NOMO-1 treated with DMSO at 0.1 percent for 48 hours (cell line): Measurements from ENCODE around the gene HOXB4.

Experiments used
- DNase-seq: peaks from one replicate; lab custom pipeline; 2025; ENCODE audit not compliant: unreplicated experiment; lab: John Stamatoyannopoulos, UW

HOXB4 gene

DNA sequence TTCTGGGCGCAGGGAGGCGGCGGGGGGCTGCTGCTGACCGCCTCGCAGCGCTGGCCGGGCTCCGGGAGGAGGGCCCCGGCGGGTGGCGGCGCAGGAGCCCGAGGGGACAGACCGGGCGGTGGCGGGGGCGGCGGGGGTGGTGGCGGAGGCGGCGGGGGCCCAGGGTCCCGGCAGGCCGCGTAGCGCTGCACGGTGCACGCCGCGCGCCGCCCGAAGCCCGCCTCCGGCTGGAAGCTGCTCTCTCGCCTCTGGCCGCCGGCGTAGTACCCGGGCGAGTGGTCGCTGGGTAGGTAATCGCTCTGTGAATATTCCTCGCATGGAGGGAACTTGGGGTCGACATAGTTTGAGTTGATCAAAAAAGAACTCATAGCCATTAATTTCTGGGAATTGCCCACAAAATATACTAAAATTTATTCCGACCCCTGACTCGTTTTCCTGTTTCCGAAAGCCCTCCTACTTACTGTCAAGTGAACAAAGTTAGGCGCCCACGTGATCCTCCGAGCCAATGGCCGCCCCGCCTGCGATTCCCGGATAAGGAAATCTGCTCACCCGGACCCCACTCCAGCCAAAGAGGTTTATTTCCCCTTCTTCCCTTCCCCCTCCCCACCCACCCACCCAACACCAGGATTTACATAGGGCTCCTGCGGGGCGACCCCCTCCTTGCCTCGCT lies at the start of gene HOXB4:
HOXB4 (minus strand) TSS at position 405 of the 670 bp plus-strand sequence; CDS start at position 374, 31 bp downstream.
- DNase-seq: peak; percentile 39

DNA sequence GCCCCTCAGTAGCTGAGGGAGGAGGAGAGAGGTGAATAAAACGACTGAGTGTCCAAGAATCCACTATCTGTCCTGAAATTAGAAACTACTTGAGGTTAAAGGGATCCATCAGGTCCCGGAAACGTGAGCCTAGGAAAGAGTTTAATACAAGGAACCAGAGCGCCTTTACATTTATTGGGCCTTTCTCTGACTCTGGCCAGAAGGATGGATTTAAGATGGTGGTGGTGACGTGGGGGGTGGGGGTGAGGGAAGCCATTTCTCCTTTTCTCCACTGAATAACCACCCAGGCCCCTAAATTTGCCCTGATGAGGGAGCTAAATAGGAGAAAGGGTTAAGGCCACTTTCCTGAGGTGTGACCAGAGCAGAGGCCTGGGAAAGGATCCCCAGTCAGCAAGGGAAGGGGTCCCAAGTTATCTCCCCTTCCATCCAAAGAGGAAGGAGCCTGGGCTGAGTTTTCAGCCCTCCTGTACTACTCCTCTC lies 49.0 kb upstream of the HOXB4 start:
- DNase-seq: no peak

DNA sequence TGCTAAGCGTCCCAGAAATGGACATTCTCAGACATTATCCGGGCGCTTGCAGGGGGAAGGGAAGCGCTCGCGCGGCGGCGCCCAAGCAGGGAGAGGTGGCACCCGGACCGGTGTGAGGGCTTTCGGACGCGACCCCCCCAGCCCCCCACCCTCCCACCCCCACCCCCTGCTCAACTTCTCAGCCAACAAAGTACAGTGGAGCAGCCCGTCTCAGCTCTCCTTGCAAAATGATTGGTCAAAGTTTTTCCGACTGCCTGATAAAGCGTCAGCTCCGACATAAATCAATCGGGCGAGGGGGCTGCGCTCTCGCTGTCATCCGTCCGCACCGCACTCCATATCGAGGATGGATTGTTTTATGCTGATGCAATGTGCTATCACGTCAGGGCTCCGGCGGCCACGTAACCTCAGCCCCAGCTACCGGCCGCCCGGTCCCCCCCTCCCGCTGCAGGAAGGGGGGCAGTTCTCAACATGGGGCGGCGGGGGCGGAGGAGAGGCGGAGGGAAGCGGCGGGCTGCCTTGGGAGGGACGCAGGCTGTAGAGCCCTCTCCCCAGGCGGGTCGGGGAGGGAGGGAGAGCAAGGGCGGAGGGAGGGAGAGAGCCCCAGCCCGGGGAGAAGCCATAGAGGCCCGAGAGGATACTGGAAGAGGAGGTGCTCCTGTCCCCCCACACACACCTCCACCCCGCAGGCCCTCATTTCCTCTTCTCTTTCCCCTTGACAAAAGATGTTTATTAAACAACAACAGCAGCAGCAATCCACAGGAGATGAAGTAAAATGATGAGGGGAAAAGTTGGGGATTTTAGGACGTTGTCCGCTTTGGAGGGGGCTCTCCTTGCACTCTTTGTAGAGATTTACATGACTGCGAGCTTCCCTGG lies 48.3 kb upstream of the HOXB4 start, which contains the start of gene HOXB9:
HOXB9 (minus strand) TSS at position 114 of the 873 bp plus-strand sequence; CDS start at position 25, 89 bp downstream.
- no peak for DNase-seq

DNA sequence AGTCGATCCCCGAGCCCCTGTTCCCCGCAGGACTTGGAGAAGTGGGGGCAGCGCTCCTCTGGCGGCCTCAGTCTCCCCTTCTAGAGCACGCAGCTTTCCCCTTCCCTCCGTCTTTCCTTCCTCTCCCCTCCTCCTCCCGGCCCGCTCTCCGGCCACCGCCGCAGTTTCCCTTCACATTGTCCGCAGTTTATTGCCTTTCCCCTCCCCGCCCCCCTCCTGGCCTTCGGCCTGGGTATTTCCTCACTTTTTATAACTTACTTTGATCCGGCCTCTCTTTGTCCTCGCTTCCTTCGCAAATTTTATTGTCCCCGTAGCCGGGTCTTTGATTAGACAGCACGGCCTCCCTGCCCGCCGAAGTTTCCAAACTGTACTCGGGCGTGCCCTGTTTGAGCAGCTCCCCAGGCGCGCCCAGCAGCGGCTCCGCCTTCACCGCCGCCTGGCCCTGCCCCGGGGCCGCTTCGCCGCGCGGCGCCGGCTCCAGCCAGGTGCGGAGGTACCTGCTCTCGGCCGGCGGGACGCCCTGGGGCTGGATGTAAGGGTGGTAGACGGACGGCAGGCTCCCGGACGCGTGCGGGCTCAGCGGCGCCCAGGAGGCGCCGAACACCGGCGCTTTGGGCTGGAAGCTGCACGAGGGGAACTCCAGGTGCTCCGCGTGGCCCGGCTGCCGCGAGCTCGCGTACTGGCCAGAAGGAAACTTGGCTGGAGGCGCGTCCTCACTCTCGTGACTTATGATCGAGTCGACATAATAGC lies 47.5 kb upstream of the HOXB4 start:
- DNase-seq: peak; percentile 17

DNA sequence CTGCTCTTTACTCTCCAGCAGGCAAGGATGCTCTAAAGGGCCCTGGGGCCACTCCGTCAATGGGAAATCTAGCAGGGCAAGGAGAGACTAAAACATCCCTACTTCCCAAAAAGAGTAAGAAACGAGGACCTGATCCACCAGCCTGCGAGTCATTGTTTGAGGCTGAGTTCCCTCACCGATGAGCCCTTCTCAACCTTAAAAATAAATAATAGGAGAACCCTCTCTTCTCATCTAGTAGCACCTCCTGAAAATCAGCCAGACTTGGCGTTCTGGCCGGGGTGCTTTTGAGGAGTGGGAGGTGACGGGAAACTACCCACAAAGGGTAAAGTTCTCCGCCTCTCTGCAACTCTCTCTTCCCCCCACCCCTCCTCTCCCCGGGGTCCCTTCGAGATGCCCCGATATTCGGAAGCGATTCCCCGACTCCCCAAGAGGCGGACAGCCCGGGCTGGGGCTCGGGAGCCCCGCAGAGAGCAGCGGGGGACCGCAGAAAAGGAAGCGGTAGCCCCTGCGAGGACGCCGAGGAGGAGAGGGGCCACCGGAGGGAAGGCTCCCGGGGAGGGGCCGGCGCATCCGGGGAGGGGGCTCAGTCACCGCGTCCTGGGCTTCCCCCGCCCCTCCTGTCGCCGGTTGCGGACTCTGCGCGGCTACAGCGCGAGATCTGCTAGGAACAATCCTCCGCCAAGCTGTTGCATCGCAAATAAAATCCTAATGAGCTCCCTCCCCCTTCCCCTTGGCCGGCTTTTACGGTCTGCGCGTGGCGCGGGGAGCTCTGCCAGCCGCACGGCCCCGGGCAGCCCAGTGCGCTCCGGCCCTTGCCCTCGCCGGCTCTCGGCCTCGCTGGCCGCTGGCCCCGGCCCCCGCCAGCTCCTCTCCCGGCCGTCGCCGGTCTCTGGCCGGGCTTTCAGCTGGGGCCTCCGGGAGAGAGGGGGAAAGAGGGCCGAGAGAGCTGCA lies 46.7 kb upstream of the HOXB4 start:
- no peak for DNase-seq

DNA sequence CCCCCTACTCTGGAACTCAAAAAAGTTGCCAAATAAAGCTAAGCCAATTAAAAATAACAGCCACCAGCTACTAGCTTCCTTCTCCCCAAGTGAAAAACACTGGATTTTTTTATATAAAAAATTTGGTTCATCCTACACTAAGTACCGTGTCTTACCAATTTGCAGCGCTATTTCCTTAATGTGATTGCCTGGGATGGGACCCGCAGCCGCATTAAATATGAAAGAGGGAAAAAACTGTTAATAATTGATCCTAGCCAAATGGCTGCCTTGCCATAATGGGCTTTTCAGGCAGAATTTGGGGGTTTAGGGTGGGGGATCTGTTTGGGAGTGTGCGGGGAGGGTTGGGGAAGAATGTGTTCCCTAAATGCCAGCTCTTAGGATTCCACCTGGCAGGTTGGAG lies 46.0 kb upstream of the HOXB4 start:
- no peak for DNase-seq

DNA sequence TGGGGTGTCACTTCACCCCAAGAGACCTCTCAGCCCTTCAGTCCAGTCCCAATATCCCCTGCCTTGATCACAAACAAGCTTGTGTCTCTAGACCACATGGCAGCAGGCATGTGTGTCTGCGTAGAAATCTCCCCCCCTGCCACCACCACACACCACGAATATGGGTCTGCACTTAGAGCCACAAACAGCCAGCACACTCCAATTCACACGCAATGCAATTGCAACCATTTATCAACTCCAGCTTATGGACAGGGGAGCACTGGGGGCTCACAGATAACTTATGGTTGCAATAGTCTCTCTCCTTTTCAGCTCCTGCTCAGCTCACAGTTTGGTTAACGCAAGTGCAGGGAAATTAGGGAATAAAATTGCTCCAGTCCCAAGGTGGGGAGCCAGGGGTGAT lies 45.4 kb upstream of the HOXB4 start:
- no peak for DNase-seq

DNA sequence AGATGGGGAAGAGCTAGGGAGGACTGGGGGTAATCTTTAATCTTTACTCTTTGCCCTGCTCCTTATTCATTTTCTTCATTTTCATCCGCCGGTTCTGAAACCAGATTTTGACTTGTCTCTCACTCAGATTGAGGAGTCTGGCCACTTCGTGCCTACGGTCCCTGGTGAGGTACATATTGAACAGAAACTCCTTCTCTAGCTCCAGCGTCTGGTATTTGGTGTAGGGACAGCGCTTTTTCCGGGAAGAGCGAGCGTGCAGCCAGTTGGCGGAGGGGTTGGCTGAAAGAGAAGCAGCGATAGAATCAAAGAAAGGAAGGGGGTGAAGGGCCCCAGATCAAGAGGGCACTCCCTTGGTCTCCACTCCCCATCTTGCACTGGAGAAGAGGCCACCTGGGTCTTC lies 44.7 kb upstream of the HOXB4 start:
- DNase-seq: no peak

DNA sequence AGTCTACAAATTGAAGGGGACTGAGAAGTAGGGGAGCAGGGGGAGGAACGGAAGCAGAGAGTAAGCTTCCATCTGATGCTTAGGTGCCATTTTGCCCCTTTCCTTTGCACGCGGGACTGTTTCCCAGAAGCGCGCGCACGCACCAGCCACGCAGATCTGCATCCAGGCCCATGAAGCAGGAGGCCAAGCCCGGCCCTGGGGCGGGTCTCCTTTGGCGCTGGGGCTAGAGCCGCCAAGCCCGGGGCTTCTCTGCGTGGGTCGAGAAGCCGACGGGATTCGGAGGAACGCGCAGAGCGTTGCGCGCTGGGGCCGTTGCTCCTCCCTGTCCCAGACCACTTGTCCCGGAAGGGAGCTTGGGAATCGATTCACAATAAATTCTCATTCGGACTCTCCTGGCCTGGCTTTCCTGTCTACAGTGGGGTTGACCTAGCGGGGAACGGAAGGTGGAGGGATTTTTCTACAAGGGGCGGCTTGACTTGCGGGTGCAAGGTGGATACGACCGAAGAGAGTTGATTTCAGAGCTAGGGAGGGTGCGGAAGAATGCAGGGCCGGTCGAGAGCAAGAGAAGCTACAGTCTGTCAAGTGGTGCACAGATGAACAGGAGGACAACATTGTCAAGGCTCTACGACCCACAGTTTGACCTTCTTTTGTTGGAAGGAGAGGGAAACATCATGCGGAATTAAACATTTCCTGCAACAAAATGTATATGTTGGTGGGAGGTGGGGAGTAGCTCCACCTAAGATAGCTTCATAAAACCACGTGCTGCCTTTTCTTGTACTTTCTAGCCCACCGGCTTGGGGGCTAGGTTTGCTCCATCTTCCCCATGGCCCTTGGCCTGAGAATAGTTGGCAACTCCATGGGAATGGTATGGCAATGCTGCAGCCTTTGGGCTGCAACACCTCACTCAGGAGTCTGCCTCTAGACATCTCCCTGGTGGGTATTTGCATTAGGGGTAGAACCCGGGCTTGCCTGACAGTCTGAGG lies 43.6 kb upstream of the HOXB4 start:
- DNase-seq: no peak

DNA sequence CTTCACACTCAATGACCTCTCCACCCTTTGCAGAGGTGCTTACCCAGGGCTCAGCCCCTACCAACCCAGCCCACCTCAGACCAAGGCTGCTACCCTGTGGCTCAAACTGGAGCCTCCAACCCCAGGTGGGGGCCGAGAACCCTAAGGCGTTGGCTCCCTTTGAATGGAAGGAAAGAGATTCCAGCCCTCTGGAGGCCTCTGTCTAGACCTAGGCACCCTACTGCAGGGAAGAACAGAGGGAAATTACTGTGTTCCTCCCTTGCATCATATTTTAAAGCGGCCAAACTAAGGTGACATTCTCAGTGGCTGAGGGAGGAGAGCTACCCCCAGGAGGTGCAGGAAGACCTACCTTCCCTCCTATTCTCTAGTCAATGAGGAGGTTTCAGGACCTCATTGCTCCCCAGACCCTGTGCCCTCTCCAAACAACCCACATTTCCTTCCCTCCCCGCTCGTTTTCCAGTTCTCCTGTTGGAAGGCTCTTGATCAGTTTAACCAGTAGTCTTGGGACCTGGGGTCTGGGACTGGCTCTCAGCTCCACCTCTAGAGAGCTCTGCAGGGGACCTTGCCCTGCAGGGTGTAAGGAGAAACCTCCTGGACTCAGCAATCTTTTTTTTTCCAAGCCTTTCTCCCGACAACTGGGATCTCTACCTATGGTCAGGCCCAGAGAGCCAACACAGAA lies 42.5 kb upstream of the HOXB4 start:
- no peak for DNase-seq

DNA sequence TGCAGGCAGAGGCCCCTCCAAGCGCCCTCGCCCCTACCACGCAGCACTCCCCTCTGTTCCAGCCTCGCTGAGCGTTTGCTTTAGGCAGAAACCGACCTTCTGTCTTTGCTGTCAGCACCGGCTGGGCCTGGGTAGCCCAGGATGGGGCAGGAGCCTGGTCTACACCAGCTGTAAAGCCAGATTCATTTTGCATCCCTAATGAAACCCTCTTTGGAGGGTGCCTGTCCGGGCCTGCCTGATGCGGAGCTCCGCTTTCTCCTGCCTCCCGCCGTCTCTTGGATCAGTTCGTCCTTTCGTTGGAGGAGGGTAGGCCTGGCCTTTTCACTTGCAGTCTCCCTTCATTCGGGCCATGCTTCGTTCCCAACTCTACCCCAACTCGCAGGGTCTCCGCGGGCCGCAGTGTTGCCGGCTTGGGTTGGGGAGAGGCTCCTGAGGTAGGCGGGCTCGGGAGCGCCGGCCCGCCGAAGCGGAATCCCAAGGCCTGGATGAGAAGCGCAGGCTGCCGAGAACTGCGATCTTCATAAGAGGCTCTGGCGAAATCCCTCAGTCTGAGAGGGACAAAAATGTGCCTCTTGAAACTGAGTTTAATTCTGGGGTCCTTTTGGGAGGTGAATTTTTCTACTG lies 41.8 kb upstream of the HOXB4 start:
- DNase-seq: no peak

DNA sequence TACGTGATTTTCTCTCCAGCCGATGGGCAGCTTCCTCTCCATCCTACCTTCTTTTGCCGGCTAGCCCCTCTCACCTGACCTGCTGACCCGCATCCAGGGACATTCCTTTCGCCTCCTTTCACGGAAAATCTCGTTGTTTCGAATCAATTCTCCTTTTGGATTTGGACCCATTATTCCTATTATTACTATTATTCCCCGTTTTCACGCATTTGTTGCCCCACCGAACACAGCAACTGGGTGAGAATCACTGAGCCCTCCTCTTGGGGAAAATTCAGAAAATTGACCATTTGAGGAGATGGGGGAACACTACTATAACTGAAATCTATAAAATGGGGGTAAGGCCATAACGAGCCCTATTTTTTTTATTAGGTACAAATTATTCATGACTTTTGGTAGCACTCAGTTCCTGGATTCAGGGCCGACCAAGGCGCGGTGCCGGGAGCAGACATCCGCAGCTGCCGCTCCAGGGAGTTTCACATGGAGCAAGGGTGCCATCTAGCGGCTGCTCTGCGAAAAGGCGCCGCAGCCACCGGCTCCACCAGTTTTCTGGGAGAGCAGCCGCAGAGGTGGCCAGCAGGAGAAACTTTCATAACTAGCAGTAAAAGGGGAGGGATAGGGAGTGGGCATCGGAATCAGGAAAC lies 40.2 kb upstream of the HOXB4 start:
- peak; percentile 70 for DNase-seq

DNA sequence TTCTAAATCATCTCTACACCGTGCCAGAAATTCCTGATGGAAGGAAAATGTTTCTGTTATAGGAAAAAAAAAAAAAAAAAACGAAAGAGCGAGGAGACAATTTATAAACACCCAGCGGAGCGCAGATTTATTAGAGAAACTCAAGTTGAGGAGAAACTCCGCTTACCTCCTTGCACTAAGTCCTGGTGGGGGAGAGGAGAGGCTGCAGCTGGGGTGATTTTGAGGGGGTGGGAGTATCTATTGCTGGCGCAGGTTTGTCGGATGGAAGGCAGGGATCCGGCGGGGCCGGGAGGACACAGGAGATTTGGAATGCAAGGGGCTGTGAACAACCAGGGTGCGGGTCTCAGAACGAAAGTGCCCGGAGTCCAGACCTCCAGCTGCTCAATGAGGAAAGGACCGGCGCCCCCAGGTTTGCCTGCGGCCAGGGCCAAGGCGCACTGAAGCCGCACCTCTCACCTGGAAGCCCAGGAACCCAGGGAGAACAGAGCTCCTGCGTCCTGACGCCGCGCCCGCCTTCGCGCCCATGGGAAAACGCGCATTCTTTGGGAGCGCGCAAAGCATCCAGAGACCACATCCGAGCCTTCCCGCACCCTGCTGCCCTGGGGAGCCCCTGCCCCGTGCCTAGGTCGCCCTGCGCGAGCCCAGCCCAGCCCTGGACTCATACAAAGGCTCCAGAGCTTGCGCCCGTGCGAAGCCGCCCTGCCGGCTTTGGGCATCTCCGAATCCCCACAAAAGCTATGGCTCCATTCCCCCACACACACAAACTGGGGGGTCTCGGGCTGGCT lies 39.5 kb upstream of the HOXB4 start:
- DNase-seq: no peak

DNA sequence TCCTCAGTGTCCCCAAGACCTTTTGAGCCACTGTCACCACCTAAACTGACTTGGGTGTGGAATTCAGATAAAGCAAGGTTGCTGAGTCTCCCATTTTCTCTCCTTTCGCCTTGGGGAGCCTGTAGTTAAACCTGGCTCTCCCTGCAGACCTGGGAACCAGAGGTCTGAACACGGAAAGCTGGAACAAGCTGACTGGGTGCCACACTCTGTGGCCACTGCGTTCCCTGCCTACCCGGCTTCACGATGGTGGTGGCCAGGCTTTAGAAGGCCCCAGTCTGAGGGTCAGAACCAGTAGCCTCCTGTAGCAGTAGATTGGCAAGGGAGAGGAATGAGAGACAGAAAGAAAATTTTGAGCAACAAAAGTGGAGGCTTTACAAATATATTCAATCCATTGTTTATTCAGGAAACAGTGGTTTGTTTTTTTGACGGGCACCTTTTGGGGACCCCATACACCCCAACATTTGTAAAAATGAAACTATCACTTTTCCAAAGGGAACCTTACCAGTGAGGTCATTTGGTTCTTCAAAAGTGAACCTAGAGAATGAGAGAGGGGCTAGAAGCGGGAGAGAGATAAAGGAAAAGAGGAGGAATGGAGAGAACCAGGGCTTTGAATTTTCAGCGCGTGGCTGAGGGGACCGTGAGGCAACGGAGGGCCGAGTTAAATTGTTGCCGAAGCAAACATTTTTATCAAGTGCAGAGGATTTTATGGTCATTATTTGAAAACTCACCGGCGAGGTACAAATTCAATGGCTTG lies 38.7 kb upstream of the HOXB4 start:
- no peak for DNase-seq

DNA sequence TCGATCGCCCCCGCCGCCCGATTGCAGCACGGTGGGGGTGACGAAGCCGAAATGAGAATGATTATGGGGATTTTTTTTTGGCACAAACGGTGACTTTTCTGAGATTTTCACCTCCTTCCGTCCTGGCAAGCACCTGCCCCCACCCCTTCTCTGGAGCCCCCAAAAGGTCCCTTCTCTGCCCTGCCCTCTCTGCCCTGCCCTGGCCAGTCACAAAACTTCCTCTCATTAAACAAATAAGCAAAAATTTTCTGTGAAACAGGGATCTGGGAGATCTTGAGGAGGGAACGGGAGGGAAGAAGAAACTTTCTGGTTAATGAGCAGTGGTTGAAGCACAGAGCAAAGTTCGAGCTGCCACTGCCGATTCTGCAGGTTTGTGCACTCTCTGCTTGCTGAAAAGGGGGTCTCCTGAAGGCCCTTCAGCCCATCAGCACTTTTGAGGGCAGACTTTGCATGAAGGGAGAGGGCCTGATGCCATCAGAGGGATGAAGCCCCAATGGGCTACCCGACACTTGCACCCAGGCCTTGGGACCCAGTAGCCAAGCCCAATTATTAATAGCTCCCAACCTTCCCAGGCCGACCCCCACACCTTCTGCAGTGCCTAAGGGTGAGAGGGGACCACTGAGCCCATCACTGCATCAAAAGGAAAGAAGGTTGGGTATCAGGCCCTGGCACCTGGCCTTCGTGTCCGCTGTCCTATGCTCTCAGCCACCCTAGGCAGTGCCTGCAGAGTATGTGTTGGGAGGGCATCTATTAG lies 38.0 kb upstream of the HOXB4 start:
- no peak for DNase-seq
